Epithelial cell of prostate (primary cell): Measurements from ENCODE around the gene EFCAB8.

Experiments
- DNase-seq: peaks from one replicate; pipeline ENCODE4 v3.0.0-alpha.2; 2011; ENCODE audit warnings: low read depth, low spot score
- H3K27ac ChIP-seq: fragments of 450-650 bp; 2 replicates; pipeline ENCODE4 v1.5.1; 2017; ENCODE audit warnings: mild to moderate bottlenecking

The EFCAB8 gene

DNA sequence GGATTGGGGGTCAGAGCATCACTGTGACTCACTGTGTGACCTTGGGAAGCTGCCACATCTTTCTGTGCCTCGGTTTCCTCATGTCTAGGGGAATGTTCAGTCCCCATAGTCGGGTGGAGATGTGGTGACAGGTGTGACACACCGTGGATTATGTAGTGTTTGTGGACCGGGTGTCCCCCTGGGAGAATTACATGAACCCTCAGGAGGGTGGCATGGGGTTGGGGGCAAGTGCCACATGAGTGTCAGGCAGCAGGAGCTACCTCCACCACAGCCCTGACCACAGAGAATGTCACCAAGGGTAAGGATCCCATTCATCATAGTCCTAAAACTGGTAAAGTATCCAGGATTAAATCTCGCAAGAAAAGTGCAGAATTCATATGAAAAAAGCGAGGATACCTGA lies 122.3 kb downstream of the EFCAB8 start:
- no peak overlapping the region for H3K27ac ChIP-seq
- no peak for DNase-seq

DNA sequence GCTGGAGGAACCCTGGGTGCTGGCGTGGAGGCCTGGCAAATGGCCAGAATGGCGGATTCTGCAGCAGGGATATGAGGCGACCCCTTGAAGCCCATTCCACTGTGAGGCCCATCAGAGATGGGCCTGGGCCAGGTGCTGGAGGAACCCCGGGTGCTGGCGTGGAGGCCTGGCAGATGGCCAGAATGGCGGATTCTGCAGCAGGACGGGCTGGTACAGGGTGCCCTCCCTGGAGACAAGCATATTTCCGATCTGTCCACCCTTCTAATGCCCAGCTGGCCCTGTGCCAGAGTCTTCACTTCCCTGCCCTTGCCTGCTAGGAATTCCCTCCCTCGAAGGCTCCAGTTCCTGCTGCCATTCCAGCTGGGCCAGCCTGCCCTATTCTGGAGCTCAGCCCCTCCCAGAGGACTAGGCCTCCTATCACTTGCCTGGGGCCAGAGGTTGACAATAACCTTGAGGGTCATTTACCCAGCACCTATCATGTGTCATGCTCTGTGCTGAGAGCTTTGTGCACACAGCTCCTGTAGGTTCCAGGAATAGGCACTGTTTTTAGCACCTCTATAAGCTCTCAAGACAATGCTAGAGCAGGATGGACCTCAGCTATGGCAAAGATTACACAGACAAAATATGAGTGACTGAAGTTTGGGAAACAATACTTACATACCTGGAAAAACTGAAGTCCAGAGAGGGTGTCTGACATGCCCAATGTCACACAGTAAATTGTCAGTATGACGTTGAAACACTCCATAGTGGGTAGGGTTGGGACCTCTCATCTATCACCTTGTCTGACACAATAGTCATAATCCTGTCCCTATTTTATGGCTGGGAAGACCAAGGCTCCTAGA lies 124.1 kb downstream of the EFCAB8 start:
- H3K27ac ChIP-seq, result no peak overlapping the region
- no peak for DNase-seq

DNA sequence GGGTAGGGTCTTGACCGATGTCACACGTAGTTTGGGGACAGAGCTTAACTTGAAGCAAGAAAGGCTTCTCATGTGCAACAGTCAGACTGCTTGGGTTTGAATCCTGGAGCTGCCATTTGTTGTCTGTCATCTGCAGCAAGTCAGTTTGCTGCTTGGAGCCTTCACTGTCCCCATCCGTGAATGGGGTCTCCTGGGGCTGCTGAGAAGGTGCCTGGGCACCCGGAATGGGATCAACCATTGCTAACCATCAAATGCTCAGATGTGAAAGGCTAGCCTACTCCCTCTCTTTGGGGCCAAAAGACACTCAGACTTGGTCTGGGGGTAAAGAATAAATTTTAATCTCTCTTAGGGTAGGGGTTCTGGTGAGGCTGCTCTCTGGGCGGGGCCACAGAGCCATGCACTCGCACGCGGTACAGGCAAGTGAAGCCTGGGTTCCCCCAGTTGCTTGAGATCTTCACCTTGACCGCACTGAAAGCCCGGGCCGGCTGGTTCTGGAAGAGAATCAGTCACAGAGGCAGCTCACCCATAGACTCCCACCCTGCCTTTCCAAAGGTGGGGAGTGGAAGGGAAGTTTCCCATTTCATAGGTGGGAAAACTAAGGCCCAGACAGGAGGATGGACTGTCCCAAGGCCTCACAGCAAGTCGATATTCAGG lies 124.9 kb downstream of the EFCAB8 start:
- no peak for DNase-seq
- no peak overlapping the region for H3K27ac ChIP-seq

DNA sequence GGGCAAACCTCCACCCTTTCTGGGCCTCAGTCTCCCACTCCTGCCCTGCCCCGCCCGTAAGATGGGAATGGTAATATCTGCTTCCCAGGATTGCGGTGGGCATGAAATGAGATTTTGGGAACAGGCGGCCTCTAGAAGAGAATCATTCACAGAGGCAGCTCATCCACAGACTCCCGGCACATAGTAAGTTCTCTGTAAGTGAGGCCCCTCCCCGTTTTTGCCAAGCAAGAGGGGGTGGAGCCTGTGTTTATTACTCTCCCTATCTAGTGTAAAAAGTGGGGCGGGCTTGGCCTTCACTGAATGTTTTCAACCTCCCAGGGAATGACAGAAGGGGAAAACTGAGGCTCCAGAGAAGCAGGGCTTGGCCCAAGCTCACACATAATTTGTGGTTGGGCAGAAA lies 125.5 kb downstream of the EFCAB8 start:
- no peak for DNase-seq

DNA sequence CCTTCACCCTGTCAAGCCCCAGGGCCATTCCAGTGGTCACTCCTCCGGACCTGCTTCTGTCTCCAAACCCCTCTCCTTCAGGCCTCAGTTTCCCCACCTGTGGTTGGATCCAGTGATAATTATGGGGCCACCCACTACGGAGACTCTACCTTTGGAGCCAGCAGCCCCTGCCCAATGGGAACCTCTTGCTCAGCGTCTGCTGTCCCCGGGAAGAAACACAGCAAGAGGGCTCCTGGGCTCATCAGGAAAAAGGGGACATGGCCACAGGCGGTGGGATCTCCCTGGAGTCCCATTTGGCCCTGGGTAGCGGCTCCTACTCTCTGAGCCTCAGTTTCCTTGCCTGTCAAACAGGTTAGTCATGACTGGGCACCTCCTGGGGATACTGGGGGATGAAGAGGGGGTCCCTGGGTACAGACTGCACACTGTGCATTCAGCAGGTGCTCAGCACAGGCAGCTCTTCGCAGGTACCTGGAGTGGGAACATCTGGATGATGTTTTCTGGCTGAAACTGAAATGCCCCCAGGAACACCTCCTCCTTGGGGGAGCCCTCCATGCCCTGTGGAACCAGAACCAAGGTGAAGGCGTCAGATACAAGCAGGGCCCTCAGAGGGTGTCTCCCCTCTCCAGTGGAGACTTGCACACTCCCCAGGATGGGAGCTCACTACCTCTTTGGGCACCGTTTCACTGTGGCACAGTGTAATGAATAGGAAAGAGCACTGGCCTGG lies 126.1 kb downstream of the EFCAB8 start:
- DNase-seq, result no peak

More for the DNA sequence above, 125.5 kb downstream of the EFCAB8 start:
- no peak overlapping the region for H3K27ac ChIP-seq

DNA sequence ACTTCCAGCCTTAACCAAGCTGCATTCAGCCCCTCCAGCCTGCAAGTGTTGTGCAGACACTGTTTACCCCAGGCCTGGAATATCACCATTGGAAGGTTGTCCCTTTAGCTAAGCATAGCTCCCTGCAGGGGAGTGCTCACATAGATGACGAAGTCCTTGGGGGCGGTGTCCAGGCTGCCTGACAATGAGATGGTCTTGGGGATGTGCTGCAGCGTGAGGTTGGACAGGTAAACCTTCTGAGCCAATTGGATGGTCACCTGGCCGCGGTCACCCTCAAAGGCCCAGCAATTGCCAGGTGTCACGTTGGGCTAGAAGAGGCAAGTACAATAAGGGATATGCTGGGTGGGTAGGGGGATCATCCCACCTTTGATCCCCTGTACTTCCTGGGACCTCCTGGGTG lies 126.9 kb downstream of the EFCAB8 start:
- DNase-seq, result no peak
- no peak overlapping the region for H3K27ac ChIP-seq

More for the DNA sequence above, 126.1 kb downstream of the EFCAB8 start:
- H3K27ac ChIP-seq, result no peak overlapping the region

DNA sequence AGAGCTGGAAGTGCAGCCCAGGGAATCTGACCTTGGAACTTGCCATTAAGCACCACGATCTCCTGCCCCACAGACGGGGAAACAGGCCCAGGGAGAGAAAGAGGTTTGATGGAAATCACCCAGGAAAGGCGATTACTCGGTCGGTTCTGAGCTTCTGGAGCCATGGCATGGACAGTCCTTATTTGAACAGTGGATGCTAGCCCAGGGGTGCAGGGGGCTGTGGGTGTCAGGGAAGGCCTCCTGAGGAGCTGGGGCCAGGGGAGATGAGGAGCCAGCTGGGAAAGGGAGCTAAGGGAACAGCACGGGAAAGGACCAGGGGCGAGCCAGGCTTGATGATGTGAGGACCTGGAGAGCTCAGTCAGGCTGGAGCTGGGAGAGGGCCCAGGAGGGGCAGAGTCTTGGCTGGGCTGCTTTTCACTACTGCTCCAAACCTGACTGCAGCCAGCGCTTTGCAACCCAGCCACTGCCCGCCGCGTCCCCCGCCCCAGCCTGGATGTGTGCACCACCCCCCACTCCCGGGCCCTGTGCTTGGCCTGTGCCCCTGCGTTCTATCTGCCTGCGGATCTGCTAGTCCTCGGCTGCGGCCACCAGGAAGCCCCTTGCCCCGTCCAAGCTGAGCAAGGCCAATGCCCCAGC lies 127.7 kb downstream of the EFCAB8 start:
- H3K27ac ChIP-seq, result no peak overlapping the region
- no peak for DNase-seq

DNA sequence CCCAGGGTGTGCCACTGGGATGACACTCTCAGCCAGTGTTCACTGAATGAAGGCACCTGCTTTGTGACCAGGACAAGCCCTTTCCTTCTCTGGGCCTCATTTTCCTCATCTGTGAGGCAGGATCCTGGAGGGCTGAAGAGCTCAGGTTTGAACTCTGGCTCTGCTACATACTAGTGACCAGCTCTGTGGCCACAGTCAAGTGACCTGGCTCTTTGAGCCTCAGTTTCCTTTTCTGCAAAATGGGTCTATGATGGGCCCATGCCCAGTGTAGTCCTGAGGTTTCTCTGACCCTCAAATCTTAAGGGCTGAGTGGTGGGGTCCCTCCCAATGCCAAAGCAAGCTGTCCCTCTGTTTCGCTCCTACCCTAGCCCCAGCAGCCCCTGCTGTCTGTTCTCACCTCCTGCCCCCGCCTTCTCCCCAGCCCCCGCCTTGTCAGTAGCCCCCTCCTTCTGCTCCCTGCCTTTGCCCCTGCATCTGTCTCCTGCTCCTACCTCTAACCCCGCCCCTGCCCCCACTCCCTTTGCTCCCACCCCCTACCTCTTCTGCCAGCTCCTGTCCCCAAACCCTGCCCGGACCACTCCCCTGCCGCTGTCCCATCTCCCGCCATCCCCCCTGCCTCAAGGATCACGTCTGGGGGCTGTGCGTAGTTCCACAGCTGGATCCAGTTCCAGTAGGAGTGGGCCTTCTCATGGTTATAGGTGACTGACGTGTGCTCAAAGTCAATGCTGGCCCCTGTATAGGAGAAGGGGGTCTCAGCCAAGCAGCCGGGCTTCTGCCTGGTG lies 128.5 kb downstream of the EFCAB8 start:
- no peak overlapping the region for H3K27ac ChIP-seq
- DNase-seq, result no peak

DNA sequence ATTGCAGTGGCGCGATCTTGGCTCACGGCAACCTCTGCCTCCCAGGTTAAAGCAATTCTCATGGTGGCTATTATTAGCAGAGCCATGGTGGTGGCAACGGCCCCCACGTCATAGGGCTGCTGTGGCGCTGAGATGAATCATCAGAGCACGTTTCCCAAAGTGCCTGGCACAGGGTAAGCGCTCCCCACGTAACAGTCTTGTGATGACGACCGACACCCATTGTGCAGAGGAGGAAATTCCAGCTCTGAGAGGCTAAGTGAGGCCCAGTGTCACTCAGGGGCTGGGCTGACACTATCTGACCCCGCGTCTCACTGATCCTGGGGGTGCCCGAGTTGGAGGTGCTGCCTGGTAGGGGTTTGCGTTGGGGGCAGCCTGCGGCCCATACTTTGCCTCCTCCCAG lies 129.3 kb downstream of the EFCAB8 start:
- no peak for DNase-seq
- no peak overlapping the region for H3K27ac ChIP-seq

DNA sequence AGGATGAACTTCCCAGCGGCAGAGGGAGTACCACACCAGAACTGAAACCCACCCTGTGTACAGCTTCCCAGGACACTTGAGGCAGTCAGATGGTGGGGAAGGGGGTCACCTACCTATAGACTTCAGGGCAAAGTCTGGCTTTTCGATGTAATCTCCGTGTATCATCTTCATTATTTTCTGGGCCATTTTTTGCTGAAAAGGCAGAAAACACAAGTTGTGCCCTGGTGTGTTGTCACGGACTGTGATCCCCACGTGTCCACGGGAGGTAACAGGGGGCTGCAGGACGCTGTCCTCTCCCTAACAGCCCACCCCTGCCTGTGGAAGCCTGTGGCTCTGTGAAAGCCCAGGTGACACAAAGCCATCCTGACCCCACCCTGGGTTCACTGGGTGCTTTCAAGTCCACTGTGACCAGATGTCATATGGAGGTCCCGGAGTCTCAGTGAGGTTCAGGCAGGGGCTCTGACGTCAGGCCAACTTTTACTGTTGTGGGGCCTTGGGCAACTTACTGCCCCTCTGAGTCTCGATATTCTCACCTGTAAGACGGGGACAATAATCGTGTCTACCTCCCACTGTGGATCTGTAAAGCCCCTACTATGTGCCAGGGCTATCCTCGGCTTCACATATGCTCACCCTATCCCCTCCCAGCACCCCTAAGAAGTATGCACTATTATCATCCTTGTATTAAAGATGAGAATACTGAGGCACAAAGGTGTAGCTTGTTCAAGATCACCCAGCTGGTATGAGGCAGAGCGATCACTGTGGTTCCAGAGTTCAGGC lies 131.0 kb downstream of the EFCAB8 start:
- H3K27ac ChIP-seq, result no peak overlapping the region
- DNase-seq, result no peak

DNA sequence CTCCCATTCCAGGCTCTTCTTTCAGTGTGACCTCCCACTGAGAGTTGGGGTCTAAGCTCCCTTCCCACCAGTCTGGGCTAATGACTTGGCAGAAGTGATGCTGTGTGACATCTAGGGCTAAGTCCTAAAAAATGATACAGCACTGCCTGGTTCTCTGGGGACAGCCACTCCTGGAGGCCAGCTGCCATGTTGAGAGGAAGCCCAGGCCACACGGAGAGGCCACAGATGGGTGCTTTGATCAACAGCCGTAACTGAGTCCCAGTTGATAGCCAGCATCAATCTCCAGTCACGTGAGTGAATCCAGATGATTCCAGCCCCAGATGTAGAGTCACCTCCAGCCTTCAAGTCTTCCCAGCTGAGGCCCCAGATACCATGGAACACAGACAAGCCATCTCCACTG lies 131.7 kb downstream of the EFCAB8 start:
- no peak for DNase-seq
- H3K27ac ChIP-seq, result no peak overlapping the region

DNA sequence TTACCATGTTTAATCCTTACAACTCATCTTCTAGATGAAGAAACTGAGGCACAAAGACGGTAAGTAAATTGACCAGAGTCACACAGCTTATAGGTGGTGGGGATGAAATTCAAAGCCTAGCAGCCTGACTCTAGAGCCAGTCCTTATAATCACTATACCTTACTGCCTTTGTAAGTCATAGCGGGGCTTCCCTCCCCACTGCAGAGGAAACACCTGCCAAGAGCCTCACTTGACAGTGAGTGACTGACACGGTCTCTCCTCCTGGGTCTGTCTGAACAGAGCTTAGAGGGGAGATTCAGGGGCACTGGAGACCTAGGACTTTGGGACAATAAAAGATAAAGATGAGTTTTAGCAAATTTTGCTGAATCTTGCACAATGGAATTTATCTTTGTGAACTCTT lies 132.7 kb downstream of the EFCAB8 start:
- H3K27ac ChIP-seq, result no peak overlapping the region
- DNase-seq, result no peak

DNA sequence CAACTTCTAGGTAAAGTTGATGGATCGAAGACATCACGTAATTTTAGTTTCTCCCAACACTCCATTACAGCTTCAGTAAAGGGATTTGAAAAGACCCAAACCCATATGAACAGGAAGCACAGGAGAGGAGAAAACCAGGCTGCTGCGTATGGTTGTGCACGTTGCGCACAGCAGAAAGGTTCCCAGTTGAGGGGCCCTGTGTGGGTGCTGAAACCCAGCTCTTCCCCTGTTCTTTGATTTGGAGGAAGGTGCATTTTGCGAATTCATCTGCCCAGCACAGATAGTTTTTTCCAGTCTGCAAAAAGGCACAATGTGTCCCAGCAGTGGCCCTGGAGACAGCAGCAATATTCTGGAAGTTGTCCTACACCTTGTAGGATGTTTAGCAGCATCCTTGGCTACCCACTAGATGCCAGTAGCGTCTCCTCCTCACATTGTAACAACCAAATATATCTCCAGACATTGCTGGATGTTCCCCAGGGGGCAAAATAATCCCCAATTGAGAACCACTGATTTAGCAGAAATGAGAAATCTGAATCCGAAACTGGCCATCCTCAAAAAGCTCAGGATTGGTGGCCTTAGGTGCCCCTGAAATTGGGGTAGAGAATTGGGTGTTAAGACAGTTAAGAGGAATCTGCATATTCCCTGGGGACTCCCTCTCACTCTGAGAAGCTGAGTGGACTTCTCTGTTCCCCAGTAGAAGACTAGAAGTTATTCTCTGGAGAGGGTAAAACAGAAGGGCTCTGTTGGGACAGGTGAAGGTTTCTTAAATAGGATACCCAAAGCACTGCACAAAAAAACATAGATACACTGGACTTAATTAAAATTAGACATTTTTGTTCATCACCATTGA lies 133.3 kb downstream of the EFCAB8 start:
- no peak overlapping the region for H3K27ac ChIP-seq
- DNase-seq, result no peak

DNA sequence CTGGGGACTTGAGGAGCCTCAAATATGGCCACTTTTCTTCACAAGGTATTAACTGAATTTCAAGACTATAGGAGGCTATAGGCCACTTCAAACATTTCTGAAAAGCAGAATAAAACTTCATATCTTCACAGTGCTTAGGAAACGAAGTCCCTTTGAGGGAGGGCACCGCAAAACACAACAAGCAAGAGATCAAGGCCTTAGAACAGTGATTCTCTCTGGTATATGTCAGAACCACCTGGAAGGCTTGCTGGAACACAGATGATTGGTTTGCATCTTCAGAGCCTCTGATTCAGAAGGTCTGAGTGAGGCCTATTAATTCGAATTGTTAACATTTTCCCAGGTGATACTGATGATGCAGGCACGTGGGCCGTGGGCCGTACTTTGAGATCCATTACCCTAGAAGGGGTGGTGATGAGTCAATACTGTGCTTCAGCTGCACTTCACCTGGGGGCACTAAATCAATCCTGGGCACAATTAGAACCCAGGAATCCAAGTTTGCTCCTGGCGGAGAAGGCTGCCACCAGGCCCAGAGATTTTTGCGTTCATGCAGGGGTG lies 134.8 kb downstream of the EFCAB8 start:
- H3K27ac ChIP-seq, result no peak overlapping the region
- no peak for DNase-seq

DNA sequence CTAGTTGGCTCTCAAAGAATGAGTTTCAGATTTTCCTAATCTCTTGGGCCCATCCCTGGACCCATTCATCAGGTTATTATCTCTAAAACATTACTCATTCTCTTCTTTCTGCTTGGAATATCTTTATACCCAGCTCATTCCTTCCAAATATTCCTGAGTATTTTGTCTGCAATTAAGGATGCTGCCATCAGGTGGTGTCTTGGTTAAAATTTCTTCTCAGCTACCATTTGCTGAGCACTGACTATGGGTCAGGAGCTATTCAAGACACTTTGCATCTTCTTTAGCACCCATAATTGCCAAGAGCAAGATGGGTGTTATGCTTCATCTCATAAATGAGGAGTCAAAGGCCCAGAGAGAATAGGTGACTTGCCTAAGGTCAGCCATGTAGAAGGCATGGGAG lies 137.1 kb downstream of the EFCAB8 start:
- no peak overlapping the region for H3K27ac ChIP-seq
- no peak for DNase-seq

DNA sequence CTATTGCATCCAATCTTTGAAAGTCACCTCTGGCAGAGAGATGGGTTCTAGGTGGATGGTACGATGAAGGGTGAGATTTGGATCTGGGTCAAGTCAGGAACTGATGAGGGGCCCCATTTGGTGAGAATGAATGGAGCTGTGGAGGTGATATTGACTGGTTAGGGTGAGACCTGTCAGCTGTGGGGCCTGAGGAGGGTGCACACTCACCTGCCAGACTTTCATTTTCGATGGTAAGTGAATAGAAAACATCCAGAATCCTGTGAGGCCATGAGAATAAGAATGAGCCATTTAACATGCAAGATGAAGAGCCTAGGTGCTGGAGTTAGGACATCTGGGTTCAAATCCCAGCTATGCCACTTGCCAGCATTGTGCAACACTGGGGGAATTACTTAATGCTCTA lies 138.7 kb downstream of the EFCAB8 start:
- no peak overlapping the region for H3K27ac ChIP-seq
- no peak for DNase-seq

DNA sequence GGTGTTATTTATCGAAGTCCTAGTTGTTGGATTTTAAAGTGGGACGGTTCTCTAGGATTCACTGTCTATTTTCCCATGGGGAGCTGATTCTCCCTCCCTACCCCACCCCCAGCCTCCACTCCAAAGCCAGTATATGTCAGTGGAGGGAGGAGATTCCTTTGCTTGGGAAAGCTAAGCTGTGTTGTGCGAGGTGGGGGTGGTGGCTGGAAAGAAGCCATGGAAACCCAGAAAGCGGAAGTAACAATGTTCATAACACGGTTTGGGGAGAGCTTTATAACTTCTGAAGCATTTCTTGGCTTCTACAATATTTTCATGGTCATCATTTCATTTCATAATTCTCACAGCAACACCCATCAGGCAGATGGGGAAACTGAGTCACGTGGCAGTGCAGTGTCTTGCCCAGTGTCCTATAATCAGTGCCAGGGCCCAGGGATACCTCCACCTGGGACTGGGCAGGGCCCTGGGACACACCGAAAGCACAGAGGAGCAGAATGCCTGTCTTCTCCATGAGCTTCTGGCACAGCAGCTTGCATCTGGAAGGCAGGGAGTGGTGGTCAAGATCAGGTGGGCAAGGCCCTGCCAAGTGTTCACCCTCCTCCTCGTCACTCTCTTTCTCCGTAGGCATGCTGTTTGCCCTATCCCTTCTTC lies 141.0 kb downstream of the EFCAB8 start:
- H3K27ac ChIP-seq, result no peak overlapping the region
- DNase-seq, result no peak
